ENCODE measurements around the gene CDPF1. TPM values are rescaled to one million over a fixed set of nuclear protein-coding genes. Genes with fewer than 3 reads are reported as not detected.

The CDPF1 gene
- polyA plus RNA-seq, 1 donor from 2014 or later = 13.2 TPM

- Mint-ChIP-seq H3K27ac (no peak overlapping the region), H3K36me3 (peaks cover 3% of the 10 kb centered on the region), H3K9me3 (no peaks in the 10 kb centered on the region)
Observed at GRCh38 chr22:46251816-46252380, 1.8 kb upstream of the CDPF1 start.

DNA sequence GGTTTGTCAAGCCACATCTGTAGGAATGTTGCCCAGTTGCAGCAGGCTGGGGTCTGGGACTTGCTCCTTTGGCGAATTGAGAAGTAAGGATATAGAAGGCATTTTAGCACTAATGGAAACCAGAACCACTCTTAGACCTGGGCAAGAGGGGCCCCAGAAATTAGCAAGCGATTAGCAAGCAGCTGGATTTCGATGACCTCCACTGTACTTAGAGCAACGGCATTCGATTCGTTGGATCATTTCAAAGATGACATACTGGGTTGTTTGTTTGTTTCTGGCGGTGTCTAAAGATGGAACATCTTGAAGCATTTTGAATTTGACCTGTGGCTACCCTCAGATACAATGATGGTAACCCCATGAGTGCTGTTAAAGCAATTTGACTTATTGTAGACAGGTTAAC lies 1.2 kb upstream of the CDPF1 start:
- peak overlapping the region; percentile 6 to 78 (median 60) for H3K27ac Mint-ChIP-seq

More at GRCh38 chr22:46251816-46252380, 1.8 kb upstream of the CDPF1 start:
- peak overlapping the region in 2 of 4 donors; percentile 87 to 93 for H3K4me3 Mint-ChIP-seq
- peaks cover 5% of the 10 kb centered on the region for H3K27me3 Mint-ChIP-seq
- H3K4me1 Mint-ChIP-seq = peaks cover 13 to 17% (median 17%) of the 10 kb centered on the region in 3 donors

GRCh38 chr22:46250783-46251125 lies 661 bp upstream of the CDPF1 start:
- H3K9me3 Mint-ChIP-seq = no peaks in the 10 kb centered on the region
- H3K36me3 Mint-ChIP-seq = no peaks in the 10 kb centered on the region
- peak overlapping the region; percentile 85 to 93 (median 90) for H3K4me3 Mint-ChIP-seq
- H3K27me3 Mint-ChIP-seq = no peaks in the 10 kb centered on the region
- H3K4me1 Mint-ChIP-seq = peaks cover 13 to 21% (median 17%) of the 10 kb centered on the region in 3 donors
- H3K27ac Mint-ChIP-seq = peak overlapping the region; percentile 6 to 78 (median 60)

More for the DNA sequence above, 1.2 kb upstream of the CDPF1 start:
- Mint-ChIP-seq H3K9me3 (no peaks in the 10 kb centered on the region), H3K4me3 (peak overlapping the region; percentile 85 to 93 (median 90)), H3K27me3 (no peaks in the 10 kb centered on the region), H3K4me1 (peaks cover 13 to 20% (median 17%) of the 10 kb centered on the region in 3 donors), H3K36me3 (peaks cover under 1% of the 10 kb centered on the region)

GRCh38 chr22:46247443-46247975 lies 2.6 kb downstream of the CDPF1 start:
- no peak overlapping the region for H3K27ac Mint-ChIP-seq
- no peaks in the 10 kb centered on the region for H3K27me3 Mint-ChIP-seq
- no peaks in the 10 kb centered on the region for H3K36me3 Mint-ChIP-seq
- no peaks in the 10 kb centered on the region for H3K9me3 Mint-ChIP-seq
- peaks cover 13 to 18% (median 14%) of the 10 kb centered on the region in 3 donors for H3K4me1 Mint-ChIP-seq
- peak overlapping the region in 1 of 4 donors; percentile 54 for H3K4me3 Mint-ChIP-seq

DNA sequence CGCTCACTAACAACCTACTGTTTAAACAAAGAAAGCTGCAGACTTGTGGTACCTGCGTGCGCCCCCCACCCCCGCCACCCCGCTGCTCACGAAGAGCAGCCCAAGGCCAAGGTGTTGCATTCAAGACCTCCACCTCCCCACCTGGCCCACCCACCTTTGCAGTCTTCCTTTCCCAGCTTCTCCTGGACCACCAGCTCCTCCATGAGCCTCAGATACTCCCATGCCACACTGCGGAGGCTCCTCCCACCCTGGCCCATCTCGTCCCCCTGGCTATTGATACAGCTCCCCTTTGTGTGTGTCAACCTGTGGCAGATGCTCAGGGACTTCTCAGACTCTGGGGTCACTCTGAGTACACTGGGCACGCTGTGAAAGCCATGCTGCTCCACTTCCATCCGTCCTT lies 3.9 kb downstream of the CDPF1 start:
- Mint-ChIP-seq H3K4me3 (no peak overlapping the region), H3K36me3 (no peaks in the 10 kb centered on the region), H3K4me1 (peaks cover 6 to 13% (median 7%) of the 10 kb centered on the region in 3 donors), H3K27ac (peak overlapping the region in 1 of 3 donors; percentile 82), H3K27me3 (no peaks in the 10 kb centered on the region), H3K9me3 (no peaks in the 10 kb centered on the region)

GRCh38 chr22:46245511-46245910 lies 4.6 kb downstream of the CDPF1 start:
- Mint-ChIP-seq H3K4me3 (no peak overlapping the region), H3K36me3 (no peaks in the 10 kb centered on the region), H3K9me3 (no peaks in the 10 kb centered on the region), H3K27ac (peak overlapping the region in 1 of 3 donors; percentile 35), H3K4me1 (peaks cover 4 to 15% (median 8%) of the 10 kb centered on the region in 3 donors), H3K27me3 (no peaks in the 10 kb centered on the region)

GRCh38 chr22:46244771-46245170 lies 5.3 kb downstream of the CDPF1 start:
- Mint-ChIP-seq H3K9me3 (no peaks in the 10 kb centered on the region), H3K4me3 (no peak overlapping the region), H3K27ac (no peak overlapping the region), H3K27me3 (no peaks in the 10 kb centered on the region), H3K4me1 (peaks cover 7 to 19% (median 10%) of the 10 kb centered on the region in 3 donors), H3K36me3 (no peaks in the 10 kb centered on the region)

DNA sequence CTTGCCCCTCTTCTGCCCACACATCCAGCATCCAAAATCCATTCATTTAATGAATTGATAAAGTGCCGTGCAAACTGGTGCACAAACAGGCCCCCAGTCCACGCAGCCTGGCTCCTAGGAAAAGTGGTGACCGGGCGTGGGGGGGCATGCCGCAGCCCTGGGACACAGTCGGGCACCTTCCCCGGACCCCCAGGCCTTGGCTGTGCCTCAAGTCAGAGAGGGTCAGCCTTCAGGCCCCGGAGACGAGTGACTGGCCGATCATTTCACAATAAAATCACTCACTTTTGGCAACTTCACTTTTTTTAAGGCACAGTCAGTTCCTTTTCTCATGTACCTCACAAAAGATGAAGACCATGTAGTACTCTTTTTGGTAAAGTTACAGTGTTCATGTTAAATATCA lies 8.0 kb downstream of the CDPF1 start:
- H3K4me3 Mint-ChIP-seq = no peak overlapping the region
- H3K27me3 Mint-ChIP-seq = peaks cover 1% of the 10 kb centered on the region
- H3K36me3 Mint-ChIP-seq = peaks cover 2% of the 10 kb centered on the region
- H3K9me3 Mint-ChIP-seq = no peaks in the 10 kb centered on the region
- peaks cover 5 to 17% (median 9%) of the 10 kb centered on the region in 3 donors for H3K4me1 Mint-ChIP-seq
- H3K27ac Mint-ChIP-seq = no peak overlapping the region

DNA sequence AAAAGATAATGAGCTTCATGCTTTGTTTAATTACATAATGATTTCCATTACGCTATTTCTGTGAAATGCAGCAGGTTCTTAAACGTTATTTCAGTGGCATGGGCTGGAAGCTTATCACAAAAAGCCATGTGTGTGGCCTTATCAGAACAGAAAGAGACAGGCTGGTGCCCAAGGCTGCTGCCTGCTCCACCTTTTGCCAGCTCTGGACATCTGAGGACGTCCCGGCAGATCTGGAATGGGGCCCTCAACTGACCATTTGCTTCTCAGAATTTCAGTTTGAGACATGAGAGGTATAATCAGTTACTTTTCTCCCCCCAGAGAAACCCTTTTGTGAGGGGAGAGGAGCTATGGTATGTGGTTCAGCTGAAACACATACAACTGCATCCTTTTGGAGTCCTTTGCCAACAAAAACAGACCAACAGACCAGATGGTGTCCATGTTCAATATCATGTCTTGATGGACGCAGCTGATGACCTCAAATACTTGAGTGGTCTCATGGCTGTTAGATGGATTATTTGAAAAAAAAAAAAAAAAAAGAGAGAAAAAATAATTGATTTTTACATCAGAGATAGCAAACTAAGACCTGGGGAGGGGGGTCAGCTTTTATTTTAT lies 8.6 kb downstream of the CDPF1 start:
- Mint-ChIP-seq H3K4me3 (peak overlapping the region in 1 of 4 donors; percentile 23), H3K4me1 (peaks cover 5 to 16% (median 9%) of the 10 kb centered on the region in 3 donors), H3K9me3 (no peaks in the 10 kb centered on the region), H3K36me3 (peaks cover 2% of the 10 kb centered on the region), H3K27ac (no peak overlapping the region), H3K27me3 (peaks cover 1% of the 10 kb centered on the region)

DNA sequence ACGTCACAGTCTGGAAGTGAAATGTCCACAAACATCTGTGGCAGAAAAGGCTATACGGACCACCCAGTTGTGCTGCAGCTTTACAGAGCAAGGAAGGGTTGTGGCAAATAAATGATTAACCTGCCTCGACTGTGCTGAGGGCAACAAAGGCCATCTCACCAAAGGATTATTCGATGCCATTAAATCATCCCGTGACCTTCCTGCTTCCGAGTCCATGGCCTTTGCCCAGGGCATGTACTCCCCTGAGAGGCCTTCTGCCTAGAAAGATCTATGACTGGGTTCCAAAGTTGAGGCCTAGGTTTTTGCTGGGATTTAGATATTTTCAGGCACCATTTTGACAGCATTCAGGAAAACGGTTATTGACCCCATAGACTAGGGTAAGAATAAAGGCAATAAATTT lies 9.2 kb downstream of the CDPF1 start:
- peaks cover 5 to 12% (median 9%) of the 10 kb centered on the region in 3 donors for H3K4me1 Mint-ChIP-seq
- H3K4me3 Mint-ChIP-seq = peak overlapping the region in 1 of 4 donors; percentile 23
- no peak overlapping the region for H3K27ac Mint-ChIP-seq
- H3K36me3 Mint-ChIP-seq = peaks cover 2% of the 10 kb centered on the region
- no peaks in the 10 kb centered on the region for H3K9me3 Mint-ChIP-seq
- peaks cover 1% of the 10 kb centered on the region for H3K27me3 Mint-ChIP-seq

DNA sequence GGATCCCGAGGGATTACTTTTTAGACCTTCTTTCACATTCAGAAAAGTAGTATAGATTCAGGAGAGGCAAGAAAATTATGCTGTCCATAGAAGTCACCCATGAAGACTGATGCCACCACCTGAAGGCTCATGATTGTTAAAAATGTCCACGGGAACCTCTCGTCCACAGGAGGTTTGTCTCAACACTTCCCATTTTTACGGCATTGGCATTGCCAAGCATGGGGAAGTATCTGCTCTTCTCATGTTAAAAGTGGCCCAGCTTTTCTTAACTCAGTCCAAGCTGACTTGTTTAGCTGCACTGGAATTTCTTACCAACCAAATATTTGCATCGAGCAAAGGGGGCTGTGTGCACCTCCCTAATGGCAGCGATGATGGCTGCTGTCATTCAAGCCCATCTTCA lies 9.6 kb downstream of the CDPF1 start:
- peaks cover 5 to 12% (median 9%) of the 10 kb centered on the region in 3 donors for H3K4me1 Mint-ChIP-seq
- no peak overlapping the region for H3K27ac Mint-ChIP-seq
- no peaks in the 10 kb centered on the region for H3K9me3 Mint-ChIP-seq
- H3K36me3 Mint-ChIP-seq = peaks cover 2% of the 10 kb centered on the region
- H3K4me3 Mint-ChIP-seq = no peak overlapping the region
- peaks cover 1% of the 10 kb centered on the region for H3K27me3 Mint-ChIP-seq

DNA sequence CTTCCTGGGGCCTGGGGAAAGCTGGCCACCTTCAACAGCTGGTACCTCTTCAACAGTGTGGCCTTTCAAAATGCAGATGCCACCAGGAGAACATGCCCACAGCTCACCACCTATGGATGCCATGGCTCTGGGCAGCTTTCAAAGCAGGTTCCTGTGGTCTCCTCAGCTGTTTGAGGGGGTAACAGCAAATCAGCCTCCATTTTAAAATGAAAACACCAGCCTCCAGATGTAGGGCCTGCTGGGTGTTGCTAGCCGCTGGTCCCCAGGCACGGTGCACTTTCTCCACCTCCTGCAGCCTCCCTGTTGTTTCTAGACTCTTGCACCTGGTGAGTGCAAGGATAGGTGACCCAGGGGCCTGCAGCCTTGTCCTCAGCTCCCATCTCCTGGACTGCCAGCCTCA lies 10.0 kb downstream of the CDPF1 start:
- no peaks in the 10 kb centered on the region for H3K9me3 Mint-ChIP-seq
- H3K4me3 Mint-ChIP-seq = peak overlapping the region in 1 of 4 donors; percentile 53
- H3K27me3 Mint-ChIP-seq = peaks cover 1% of the 10 kb centered on the region
- peaks cover 5 to 12% (median 9%) of the 10 kb centered on the region in 3 donors for H3K4me1 Mint-ChIP-seq
- peak overlapping the region in 1 of 3 donors; percentile 9 for H3K27ac Mint-ChIP-seq
- H3K36me3 Mint-ChIP-seq = peaks cover 3% of the 10 kb centered on the region

GRCh38 chr22:46239261-46240048 lies 10.6 kb downstream of the CDPF1 start:
- Mint-ChIP-seq H3K4me1 (peaks cover 5 to 12% (median 9%) of the 10 kb centered on the region in 3 donors), H3K9me3 (no peaks in the 10 kb centered on the region), H3K36me3 (peaks cover 6% of the 10 kb centered on the region), H3K27ac (peak overlapping the region in 2 of 3 donors; percentile 9 to 92), H3K27me3 (peaks cover 1% of the 10 kb centered on the region), H3K4me3 (peak overlapping the region in 2 of 4 donors; percentile 53 to 65)

GRCh38 chr22:46238541-46238940 lies 11.6 kb downstream of the CDPF1 start:
- Mint-ChIP-seq H3K4me3 (no peak overlapping the region), H3K4me1 (peaks cover 5 to 12% (median 9%) of the 10 kb centered on the region in 3 donors), H3K36me3 (peaks cover 6% of the 10 kb centered on the region), H3K9me3 (no peaks in the 10 kb centered on the region), H3K27ac (no peak overlapping the region), H3K27me3 (peaks cover 1% of the 10 kb centered on the region)

All from IgD-negative memory B cell (primary cell).